GM18858 (cell line): Measurements from ENCODE around the gene ABCA1.
"Not testable (repeated sequence)": the region's sequence is repeated elsewhere in the genome, so short reads cannot be mapped to it uniquely, and the experiment has no call there.

Source experiments
- ATAC-seq: cut with Tn5 transposase; IDR thresholded peaks from one replicate; pipeline ENCODE4 v1.9.1; 2021; ENCODE audit not compliant: unreplicated experiment

ABCA1 gene

GRCh38 chr9:104907278-104907951 lies 20.5 kb downstream of the ABCA1 start:
- ATAC-seq: no peak

- no peak for ATAC-seq
Observed at GRCh38 chr9:104906441-104907277, 21.3 kb downstream of the ABCA1 start.

GRCh38 chr9:104905931-104906330 lies 22.0 kb downstream of the ABCA1 start:
- no peak for ATAC-seq

- ATAC-seq: no peak
Observed at GRCh38 chr9:104905153-104905901, 22.6 kb downstream of the ABCA1 start.

GRCh38 chr9:104903609-104904008 lies 24.3 kb downstream of the ABCA1 start:
- no peak for ATAC-seq

- no peak for ATAC-seq
Observed at GRCh38 chr9:104900871-104901270, 27.1 kb downstream of the ABCA1 start.

- no peak for ATAC-seq
Observed at GRCh38 chr9:104900324-104900723, 27.6 kb downstream of the ABCA1 start.

GRCh38 chr9:104899759-104900247 lies 28.2 kb downstream of the ABCA1 start:
- ATAC-seq: no peak

GRCh38 chr9:104898376-104898775 lies 29.6 kb downstream of the ABCA1 start:
- not testable (repeated sequence) for ATAC-seq

- no peak for ATAC-seq
Observed at GRCh38 chr9:104896131-104896530, 31.8 kb downstream of the ABCA1 start.

GRCh38 chr9:104895572-104895971 lies 32.4 kb downstream of the ABCA1 start:
- no peak for ATAC-seq

GRCh38 chr9:104892701-104893100 lies 35.3 kb downstream of the ABCA1 start:
- ATAC-seq: no peak

- ATAC-seq: no peak
Observed at GRCh38 chr9:104890433-104890770, 37.6 kb downstream of the ABCA1 start.

GRCh38 chr9:104885818-104886709 lies 41.9 kb downstream of the ABCA1 start:
- no peak for ATAC-seq

GRCh38 chr9:104883169-104883568 lies 44.8 kb downstream of the ABCA1 start:
- no peak for ATAC-seq

- no peak for ATAC-seq
Observed at GRCh38 chr9:104882566-104882965, 45.4 kb downstream of the ABCA1 start.

- no peak for ATAC-seq
Observed at GRCh38 chr9:104882086-104882485, 45.9 kb downstream of the ABCA1 start.

- no peak for ATAC-seq
Observed at GRCh38 chr9:104879555-104880309, 48.2 kb downstream of the ABCA1 start.

- ATAC-seq: no peak
Observed at GRCh38 chr9:104876587-104876986, 51.4 kb downstream of the ABCA1 start.

- no peak for ATAC-seq
Observed at GRCh38 chr9:104875897-104876296, 52.1 kb downstream of the ABCA1 start.
